SK-N-MC (cell line): ENCODE measurements around the gene CPNE5.

Source experiments
- DNase-seq: peaks from one replicate; pipeline ENCODE4 v3.0.0-alpha.2; 2011; ENCODE audit warnings: low read depth, low spot score
- H3K27ac ChIP-seq: fragments of 200-600 bp; sonication (generic); 2 replicates; pipeline ENCODE4 v1.5.1; 2016; ENCODE audit warnings: mixed run types
- H3K36me3 ChIP-seq: fragments of 200-600 bp; sonication (generic); 2 replicates; pipeline ENCODE4 v1.6.1; 2017; ENCODE audit warnings: antibody characterized with exemption, low read length, mixed read lengths; ENCODE audit not compliant: insufficient read depth
- H3K4me3 ChIP-seq: fragments of 200-600 bp; sonication (generic); 2 replicates; pipeline ENCODE4 v1.5.1; 2016
- H3K9ac ChIP-seq: fragments of 200-600 bp; sonication (generic); 2 replicates; pipeline ENCODE4 v1.8.0; 2017; ENCODE audit warnings: mixed run types, mixed read lengths; ENCODE audit not compliant: insufficient read length
- H3K9me3 ChIP-seq: fragments of 200-600 bp; sonication (generic); 2 replicates; pipeline ENCODE4 v1.6.1; 2017; ENCODE audit warnings: low read depth, mild to moderate bottlenecking, antibody characterized with exemption, low read length, moderate library complexity, mixed read lengths
- EZH2 ChIP-seq: fragments of 200-600 bp; sonication (generic); IDR thresholded peaks from one replicate; pipeline ENCODE4 v1.6.1; 2017; ENCODE audit warnings: antibody characterized with exemption
- FOXP2 ChIP-seq: optimal IDR thresholded peaks from 2 replicates; pipeline ENCODE3; 2011; ENCODE audit warnings: mild to moderate bottlenecking, moderate library complexity; ENCODE audit not compliant: insufficient read depth; ENCODE audit errors: extremely low read length, control extremely low read depth
- POLR2AphosphoS5 ChIP-seq: IDR thresholded peaks from 2 replicates; pipeline ENCODE4 v1.6.1; 2012; ENCODE audit warnings: mild to moderate bottlenecking, low read depth, low read length, borderline replicate concordance

The CPNE5 gene

DNA sequence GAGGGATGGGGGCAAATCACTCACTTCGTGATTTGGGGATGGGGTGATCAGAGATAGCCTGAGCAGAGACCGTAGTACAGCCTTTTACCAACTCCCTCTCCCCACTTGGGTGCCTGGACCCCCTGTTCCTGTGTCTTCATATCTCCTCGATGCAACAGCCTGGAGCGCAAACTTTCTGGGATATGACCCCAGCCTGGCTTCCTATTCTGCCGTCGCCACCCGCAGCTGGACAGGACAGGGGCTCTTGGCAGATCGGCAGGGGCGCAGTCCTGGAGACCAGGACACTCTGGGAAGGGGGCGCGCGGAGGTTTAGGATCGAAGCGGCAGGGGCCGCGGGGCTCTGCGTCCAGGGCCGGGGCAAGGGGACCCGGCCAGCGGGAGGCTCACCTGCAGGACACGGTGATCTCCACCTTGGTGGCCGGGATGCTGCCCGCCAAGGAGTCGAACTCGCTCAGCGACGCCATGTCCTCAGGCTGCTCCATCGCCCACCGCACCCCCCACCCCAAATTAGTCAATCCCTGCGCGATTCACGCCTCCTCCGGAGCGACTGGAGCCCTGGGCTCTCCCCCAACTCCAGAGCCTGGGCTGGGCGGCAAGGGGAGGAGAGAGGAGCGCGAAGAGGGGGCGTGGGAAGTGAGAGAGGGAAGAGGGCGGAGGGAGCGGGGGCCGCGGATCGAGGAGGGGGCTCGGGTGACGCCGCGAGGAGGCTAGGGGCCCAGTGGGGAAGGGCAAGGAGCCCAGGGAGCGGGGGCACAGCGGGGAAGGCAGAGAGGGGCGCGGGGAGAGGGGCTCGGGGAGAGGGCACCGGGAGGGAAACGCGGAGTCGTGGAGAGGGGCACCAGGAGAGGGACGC, at the start of gene CPNE5:
Gene CPNE5, minus strand, starts transcription at position 549 of the 853 bp plus-strand sequence. Its CDS starts 67 bp downstream, at position 482.
- DNase-seq: no peak
- H3K36me3 ChIP-seq: no peaks in the 10 kb centered on the region
- TF ChIP-seq POLR2AphosphoS5 (no peak), EZH2 (no peak), FOXP2 (no peak)
- peak within 1 kb of the TSS; percentile 45 for H3K9ac ChIP-seq
- no peaks in the 10 kb centered on the region for H3K9me3 ChIP-seq
- no peak within 1 kb of the TSS for H3K27ac ChIP-seq
- peak within 1 kb of the TSS; percentile 77 for H3K4me3 ChIP-seq

DNA sequence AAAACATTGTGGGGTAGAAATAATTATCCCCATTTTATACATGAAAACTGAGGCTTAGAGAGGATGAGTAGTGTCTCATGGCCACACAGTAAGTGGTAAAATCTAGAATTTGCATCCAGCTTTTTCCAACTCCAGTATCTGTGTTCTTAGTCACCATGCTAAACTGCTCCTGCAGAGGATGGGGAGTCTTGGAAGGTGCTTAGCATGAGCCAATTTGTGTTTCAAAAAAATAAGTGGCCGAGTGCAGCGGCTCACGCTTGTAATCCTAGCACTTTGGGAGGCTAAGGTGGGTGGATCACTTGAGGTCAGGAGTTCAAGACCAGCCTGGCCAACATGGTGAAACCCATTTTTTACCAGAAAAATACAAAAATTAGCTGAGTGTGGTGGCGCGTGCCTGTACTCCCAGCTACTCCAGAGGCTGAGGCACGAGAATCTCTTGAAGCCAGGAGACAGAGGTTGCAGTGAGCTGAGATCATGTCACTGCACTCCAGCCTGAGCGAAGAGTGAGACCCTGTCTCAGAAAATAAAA, 48.9 kb upstream of the CPNE5 start:
- H3K4me3 ChIP-seq: no peak overlapping the region

GRCh38 chr6:36886950-36887618, 47.8 kb upstream of the CPNE5 start:
- no peaks in the 10 kb centered on the region for H3K9me3 ChIP-seq
- no peaks in the 10 kb centered on the region for H3K36me3 ChIP-seq
- peak overlapping the region; percentile 79; the same call in 1 of the 2 replicates for H3K27ac ChIP-seq
- DNase-seq: no peak
- TF ChIP-seq POLR2AphosphoS5: no peak
- H3K4me3 ChIP-seq: peak overlapping the region; percentile 100
- H3K9ac ChIP-seq: peak overlapping the region; percentile 92

More for the DNA sequence above, 48.9 kb upstream of the CPNE5 start:
- H3K36me3 ChIP-seq: no peaks in the 10 kb centered on the region
- TF ChIP-seq FOXP2 (no peak), EZH2 (no peak), POLR2AphosphoS5 (no peak)
- H3K27ac ChIP-seq: no peak overlapping the region
- H3K9ac ChIP-seq: no peak overlapping the region
- no peak for DNase-seq
- no peaks in the 10 kb centered on the region for H3K9me3 ChIP-seq

DNA sequence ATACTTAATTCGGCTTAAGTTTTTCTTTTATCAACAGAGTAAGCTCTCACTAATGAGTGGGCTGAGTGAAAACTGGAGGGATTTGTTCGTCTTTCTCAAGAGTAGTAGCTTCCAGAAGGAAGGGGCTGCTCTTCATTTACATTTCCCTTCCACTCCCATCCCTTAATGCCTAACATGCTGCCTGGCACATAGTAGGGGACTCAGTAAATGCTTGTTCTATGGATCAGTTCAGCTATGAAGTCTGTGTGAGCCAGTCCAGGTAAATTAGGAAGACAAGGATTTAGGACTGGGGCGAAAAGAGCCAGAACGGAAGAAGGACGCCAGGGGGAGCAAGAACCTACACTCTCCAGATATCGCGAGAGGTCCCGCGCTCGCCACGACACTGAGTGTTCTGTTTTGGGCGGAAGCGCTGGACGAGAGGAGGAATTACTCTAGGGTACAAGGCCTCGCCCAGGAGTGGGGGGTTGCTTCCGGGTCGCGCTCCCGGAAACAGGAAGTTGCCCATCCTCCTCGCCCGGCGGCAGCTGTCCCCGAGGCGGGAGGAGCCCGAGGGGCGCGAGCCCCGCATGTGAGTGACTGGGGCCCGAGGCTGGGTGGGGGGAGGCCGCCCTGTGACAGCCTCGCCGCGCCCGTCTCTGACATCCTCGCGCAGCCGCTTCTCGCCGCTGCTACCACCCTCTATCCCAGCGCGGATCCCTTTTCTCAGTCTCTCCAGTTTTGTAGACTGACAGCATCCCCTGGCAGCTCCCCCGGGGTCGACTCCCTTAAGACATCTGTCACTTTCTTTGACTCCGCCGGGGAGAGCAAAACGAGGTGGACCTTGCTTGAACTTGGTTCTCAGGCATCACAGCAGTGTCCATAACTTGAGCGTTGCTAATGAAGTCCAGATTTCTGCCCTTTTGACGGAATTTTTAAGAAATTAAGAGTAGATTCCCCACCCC, 46.5 kb upstream of the CPNE5 start, which contains the start of gene C6orf89:
Gene C6orf89, plus strand, starts transcription at position 492 of the 941 bp plus-strand sequence. CDS start 13,493 bp downstream, outside the sequence.
- Histone ChIP-seq H3K4me3 (peak within 1 kb of the TSS; percentile 100), H3K27ac (peak within 1 kb of the TSS; percentile 80), H3K9me3 (0 out of 2 replicates have a peak, but pooled peaks cover 2% of the 10 kb centered on the region), H3K9ac (peak within 1 kb of the TSS; percentile 92), H3K36me3 (no peaks in the 10 kb centered on the region)
- peak; percentile 92 for DNase-seq
- TF ChIP-seq FOXP2 (peak; percentile 1), EZH2 (no peak), POLR2AphosphoS5 (peak; percentile 70)

DNA sequence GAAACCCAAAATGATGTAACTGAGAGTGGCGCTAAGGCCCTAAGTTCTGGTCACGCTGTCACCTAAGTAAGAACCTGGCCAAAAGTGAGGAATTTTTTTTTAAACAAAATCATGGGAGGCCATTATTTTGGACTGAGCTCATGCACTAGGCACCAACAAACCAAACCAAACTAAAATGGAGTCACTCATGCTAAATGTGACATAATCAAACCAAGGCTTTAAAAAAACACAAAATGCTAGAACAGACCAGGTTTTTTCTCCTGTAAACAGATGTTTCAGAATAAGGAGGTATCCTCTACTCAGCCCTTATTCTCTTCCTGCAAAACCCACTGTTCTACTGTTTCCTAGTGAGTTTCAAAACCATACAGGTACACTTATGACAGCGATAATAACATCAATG, 45.4 kb upstream of the CPNE5 start:
- TF ChIP-seq EZH2 (no peak), FOXP2 (no peak), POLR2AphosphoS5 (no peak)
- Histone ChIP-seq H3K27ac (no peak overlapping the region), H3K4me3 (no peak overlapping the region)

DNA sequence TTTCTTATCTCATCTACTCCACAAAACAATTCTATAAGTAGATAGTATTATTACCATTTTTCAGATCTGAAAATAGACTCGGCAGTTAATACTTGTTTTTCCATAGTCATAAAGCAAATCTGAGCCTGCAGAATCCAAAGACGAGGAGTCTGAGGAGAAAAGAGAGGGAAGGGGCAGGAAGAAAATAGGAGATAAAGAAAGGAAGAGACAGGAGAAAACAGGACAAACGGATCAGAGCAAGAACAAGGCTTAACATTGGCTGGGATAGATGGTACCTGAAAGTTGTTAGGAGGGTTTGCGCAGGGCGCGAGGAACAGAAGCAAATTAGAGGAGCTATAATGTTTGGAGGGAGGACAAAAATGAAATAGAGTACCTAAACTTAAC, 36.0 kb upstream of the CPNE5 start:
- Histone ChIP-seq H3K27ac (peak overlapping the region; percentile 98), H3K4me3 (peak overlapping the region; percentile 90), H3K9me3 (no peaks in the 10 kb centered on the region), H3K9ac (peak overlapping the region; percentile 98), H3K36me3 (peaks cover 27% of the 10 kb centered on the region)
- TF ChIP-seq POLR2AphosphoS5 (no peak), FOXP2 (no peak), EZH2 (no peak)
- no peak for DNase-seq

More for the DNA sequence above, 45.4 kb upstream of the CPNE5 start:
- H3K9me3 ChIP-seq: 0 out of 2 replicates have a peak, but pooled peaks cover 2% of the 10 kb centered on the region
- DNase-seq: no peak
- H3K36me3 ChIP-seq: no peaks in the 10 kb centered on the region
- H3K9ac ChIP-seq: no peak overlapping the region

DNA sequence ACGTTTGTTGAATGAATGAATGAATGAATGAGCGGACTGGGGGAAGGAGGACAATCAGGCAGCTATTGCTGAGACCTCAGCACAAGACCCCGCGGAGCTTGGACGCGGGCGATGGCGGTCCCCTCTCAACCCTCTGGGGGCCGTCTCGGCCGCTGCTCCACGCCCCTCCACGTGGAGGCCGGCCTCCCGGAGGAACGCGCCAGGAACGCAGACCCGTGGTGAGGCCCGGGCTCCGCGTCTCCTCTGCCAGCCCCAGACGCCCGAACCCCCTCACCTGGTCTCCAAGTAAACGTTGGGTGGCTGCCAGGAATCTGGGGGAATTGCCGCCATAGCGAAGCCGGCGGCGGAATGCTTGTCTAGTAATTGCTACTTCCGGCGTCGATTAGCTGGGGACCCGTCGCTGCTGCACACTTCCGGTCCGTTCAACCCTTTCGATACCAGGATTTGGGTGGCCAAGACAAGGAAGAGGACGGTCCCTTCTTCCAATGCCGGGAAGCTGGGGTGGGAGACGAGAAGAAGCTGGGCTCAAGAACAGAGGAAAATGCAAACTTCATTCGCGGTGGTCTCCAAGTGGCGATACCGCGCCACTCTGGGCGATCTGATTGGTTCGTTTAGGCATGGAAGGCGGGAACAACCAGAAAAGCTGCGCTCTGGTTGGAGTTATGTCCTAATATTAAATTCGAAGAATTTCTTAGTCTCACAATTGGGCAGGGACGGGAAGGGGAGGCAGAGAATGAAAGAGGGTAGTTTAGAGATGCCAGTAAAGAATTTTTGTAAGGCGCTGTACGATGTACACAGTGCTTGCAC, 35.4 kb upstream of the CPNE5 start, which contains the start of gene PPIL1:
Gene PPIL1, minus strand, starts transcription at position 361 of the 807 bp plus-strand sequence. Its CDS starts 31 bp downstream, at position 330.
- TF ChIP-seq FOXP2: peak; percentile 27
- no peak for TF ChIP-seq EZH2
- TF ChIP-seq POLR2AphosphoS5: peak; percentile 82
- peak within 1 kb of the TSS; percentile 90 for H3K4me3 ChIP-seq
- H3K9me3 ChIP-seq: no peaks in the 10 kb centered on the region
- peak within 1 kb of the TSS; percentile 98 for H3K27ac ChIP-seq
- DNase-seq: peak; percentile 92
- H3K36me3 ChIP-seq: peaks cover 33% of the 10 kb centered on the region
- H3K9ac ChIP-seq: peak within 1 kb of the TSS; percentile 98
